Tibial nerve (tissue), 4 donors: Measurements from ENCODE around the gene ANKS1A. TPM values are rescaled to one million over a fixed set of nuclear protein-coding genes. Genes with fewer than 3 reads are reported as not detected.

Source experiments
- DNase-seq, 2 donors: peaks; one replicate each; pipeline ENCODE4 v3.0.0-alpha.2; 2019; ENCODE audit warnings: low spot score in 2 of 2
- H3K27ac ChIP-seq, 4 donors: fragments of 200-600 bp; sonication (generic) in 3 of 4; one replicate each; pipeline ENCODE4 v1.5.1; 2017 to 2019; ENCODE audit warnings: mild to moderate bottlenecking in 1 of 4
- H3K27me3 ChIP-seq, 2 donors: fragments of 200-600 bp; sonication (generic) in 1 of 2; one replicate each; pipeline versions ENCODE4 v1.5.1 to v1.6.0; 2017 to 2019
- H3K36me3 ChIP-seq, 3 donors: fragments of 200-600 bp; sonication (generic); one replicate each; pipeline ENCODE4 v1.5.1; 2018 to 2019
- H3K4me1 ChIP-seq, 4 donors: fragments of 200-600 bp; sonication (generic) in 3 of 4; one replicate each; pipeline ENCODE4 v1.5.1; 2017 to 2019
- H3K4me3 ChIP-seq, 4 donors: fragments of 200-600 bp; sonication (generic) in 3 of 4; one replicate each; pipeline ENCODE4 v1.5.1; 2017 to 2019; ENCODE audit warnings: mild to moderate bottlenecking in 1 of 4, moderate library complexity in 1 of 4
- H3K9me3 ChIP-seq, 4 donors: fragments of 200-600 bp; sonication (generic) in 3 of 4; one replicate each; pipeline ENCODE4 v1.5.1; 2017 to 2019
- EP300 ChIP-seq, 2 donors: sonication (generic); formaldehyde crosslinking; IDR thresholded peaks; one replicate each; pipeline ENCODE4 v1.6.1; 2017; ENCODE audit warnings: antibody characterized with exemption in 2 of 2, mild to moderate bottlenecking in 1 of 2
- POLR2A ChIP-seq, 2 donors: fragments of 450-650 bp; IDR thresholded peaks; one replicate each; pipeline ENCODE4 v1.6.1; 2017; ENCODE audit warnings: antibody characterized with exemption in 2 of 2, mild to moderate bottlenecking in 2 of 2, moderate library complexity in 2 of 2
- WGBS, 2 donors: methylation state at CpG; one replicate each; pipeline ENCODE4 v1.1.5; 2018; 5-methylcytosine and 5-hydroxymethylcytosine counted together
- total RNA-seq, 4 donors: library from RNA; depleted of rRNA; stranded (reverse); fragments of >200 nt; gene quantifications; one replicate each; pipeline ENCODE4 v1.1.0, GENCODE V29; 2016
- TF ChIP-seq, protein P1 (sequence below), 5 experiments: fragments of 200-600 bp in 3 of 5; fragments of 450-650 bp in 2 of 5; sonication (generic) in 3 of 5; IDR thresholded peaks; one replicate each; pipeline ENCODE4 v1.5.1; 2016 to 2019; ENCODE audit warnings: antibody characterized with exemption in 5 of 5, mild to moderate bottlenecking in 3 of 5, moderate library complexity in 2 of 5

ANKS1A gene
- total RNA-seq, 4 donors from 2014 or later = 39.3 to 55.9 (median 44.0) TPM

DNA sequence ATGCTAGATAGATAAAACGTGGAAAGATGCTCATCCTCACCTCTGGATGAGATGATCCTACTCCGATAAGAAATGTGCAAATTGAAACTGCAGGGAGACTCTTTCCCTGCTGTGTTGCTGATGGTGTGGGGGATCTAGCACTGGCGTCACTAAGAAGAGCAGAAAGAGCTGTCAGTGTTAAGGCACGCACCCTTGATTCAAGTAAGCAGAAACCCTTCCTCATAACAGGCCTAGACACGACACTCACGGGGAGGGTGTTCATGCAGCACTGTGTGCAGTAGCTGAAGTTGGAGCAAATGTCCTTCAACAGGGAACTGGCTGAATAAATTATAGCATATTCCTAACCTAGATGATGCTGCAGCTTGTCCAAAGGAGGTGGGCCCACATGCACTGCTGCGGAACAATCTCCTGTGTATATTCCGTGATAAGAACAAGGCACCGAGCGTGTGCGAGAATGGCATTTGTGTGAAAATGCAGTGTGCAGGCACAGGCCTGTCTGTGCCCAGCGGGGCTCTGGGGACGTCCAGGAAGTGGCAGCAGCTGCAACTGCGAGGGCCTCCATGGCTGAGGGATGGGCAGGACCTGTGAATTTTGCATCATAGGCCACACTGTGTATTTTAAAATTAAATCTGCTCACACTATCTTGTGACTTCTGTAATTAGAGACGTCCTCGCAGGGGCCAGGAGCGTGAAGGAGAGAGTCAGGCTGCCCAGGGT, 188.1 kb downstream of the ANKS1A start:
- 84 to 88% methylated on average over 17 of the region's 17 CpGs for WGBS, 2 donors
- Histone ChIP-seq H3K4me1 (peaks cover 0 to 23% (median 5%) of the 10 kb centered on the region in 4 donors), H3K36me3 (peaks cover 0 to 98% (median 13%) of the 10 kb centered on the region in 3 donors), H3K9me3 (no peaks in the 10 kb centered on the region), H3K27me3 (no peaks in the 10 kb centered on the region), H3K4me3 (no peak overlapping the region), H3K27ac (no peak overlapping the region)
- TF ChIP-seq, protein P1, sequence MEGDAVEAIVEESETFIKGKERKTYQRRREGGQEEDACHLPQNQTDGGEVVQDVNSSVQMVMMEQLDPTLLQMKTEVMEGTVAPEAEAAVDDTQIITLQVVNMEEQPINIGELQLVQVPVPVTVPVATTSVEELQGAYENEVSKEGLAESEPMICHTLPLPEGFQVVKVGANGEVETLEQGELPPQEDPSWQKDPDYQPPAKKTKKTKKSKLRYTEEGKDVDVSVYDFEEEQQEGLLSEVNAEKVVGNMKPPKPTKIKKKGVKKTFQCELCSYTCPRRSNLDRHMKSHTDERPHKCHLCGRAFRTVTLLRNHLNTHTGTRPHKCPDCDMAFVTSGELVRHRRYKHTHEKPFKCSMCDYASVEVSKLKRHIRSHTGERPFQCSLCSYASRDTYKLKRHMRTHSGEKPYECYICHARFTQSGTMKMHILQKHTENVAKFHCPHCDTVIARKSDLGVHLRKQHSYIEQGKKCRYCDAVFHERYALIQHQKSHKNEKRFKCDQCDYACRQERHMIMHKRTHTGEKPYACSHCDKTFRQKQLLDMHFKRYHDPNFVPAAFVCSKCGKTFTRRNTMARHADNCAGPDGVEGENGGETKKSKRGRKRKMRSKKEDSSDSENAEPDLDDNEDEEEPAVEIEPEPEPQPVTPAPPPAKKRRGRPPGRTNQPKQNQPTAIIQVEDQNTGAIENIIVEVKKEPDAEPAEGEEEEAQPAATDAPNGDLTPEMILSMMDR (IDR thresholded peaks at IDR 0.05) = no peak
- TF ChIP-seq EP300 (IDR thresholded peaks at IDR 0.05) (no peak), POLR2A (IDR thresholded peaks at IDR 0.05) (no peak)
- no peak for DNase-seq

DNA sequence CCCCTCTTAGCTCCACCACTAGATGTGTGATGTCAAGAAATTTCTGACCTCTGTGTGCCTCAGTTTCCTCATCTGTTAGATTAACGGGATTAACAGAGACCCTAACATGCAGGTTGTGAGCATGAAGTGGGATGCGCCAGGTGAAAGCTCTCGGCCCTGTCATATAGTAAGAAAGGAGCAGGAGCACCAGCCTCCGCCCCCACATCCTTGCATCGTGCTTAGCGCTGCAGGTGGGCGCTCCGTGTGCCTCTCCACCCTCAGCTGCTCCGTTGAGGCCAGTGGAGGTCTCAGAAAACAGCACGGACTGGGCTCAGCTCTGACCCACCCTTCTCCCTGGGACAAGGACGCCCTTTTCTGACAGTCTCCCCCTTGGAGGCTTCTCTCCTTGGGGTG, 188.7 kb downstream of the ANKS1A start:
- no peaks in the 10 kb centered on the region for H3K9me3 ChIP-seq
- TF ChIP-seq POLR2A (IDR thresholded peaks at IDR 0.05) (no peak), EP300 (IDR thresholded peaks at IDR 0.05) (no peak)
- TF ChIP-seq, protein P1 (IDR thresholded peaks at IDR 0.05) = no peak
- 80 to 85% methylated on average over 8 to 11 of the region's 11 CpGs for WGBS, 2 donors
- peaks cover 0 to 23% (median 10%) of the 10 kb centered on the region in 4 donors for H3K4me1 ChIP-seq
- H3K27me3 ChIP-seq = no peaks in the 10 kb centered on the region
- H3K36me3 ChIP-seq = peaks cover 0 to 98% (median 13%) of the 10 kb centered on the region in 3 donors
- H3K4me3 ChIP-seq = no peak overlapping the region
- DNase-seq = no peak
- H3K27ac ChIP-seq = no peak overlapping the region

GRCh38 chr6:35078226-35078850, 189.3 kb downstream of the ANKS1A start:
- DNase-seq = no peak
- H3K36me3 ChIP-seq = peaks cover 0 to 98% (median 13%) of the 10 kb centered on the region in 3 donors

DNA sequence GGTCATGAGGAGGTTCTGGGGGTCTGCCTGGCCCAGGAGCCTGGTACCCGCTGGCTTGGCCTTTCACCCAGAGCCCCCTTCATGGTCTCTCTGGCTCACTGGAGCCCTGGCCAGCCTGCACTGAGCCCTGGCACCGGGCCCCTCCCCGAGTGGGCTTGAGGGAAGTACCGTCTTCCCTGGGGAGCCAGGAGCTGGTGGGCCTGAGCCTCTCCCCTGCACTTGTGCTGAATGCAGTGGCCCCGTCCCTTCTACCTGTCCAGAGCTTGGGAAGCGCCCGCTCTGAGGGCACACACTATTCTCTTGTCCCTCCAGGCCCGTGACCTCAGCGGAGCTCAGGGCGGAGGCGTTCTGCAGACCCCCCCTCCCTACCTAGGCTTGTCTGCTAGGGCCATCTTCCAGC, 189.8 kb downstream of the ANKS1A start:
- Histone ChIP-seq H3K27me3 (no peaks in the 10 kb centered on the region), H3K9me3 (no peaks in the 10 kb centered on the region), H3K27ac (no peak overlapping the region), H3K4me1 (peaks cover 0 to 34% (median 10%) of the 10 kb centered on the region in 4 donors), H3K36me3 (peaks cover 0 to 98% (median 15%) of the 10 kb centered on the region in 3 donors), H3K4me3 (no peak overlapping the region)
- WGBS, 2 donors = 95 to 100% methylated on average over 7 to 10 of the region's 11 CpGs
- TF ChIP-seq EP300 (IDR thresholded peaks at IDR 0.05) = no peak
- no peak for TF ChIP-seq POLR2A (IDR thresholded peaks at IDR 0.05)
- TF ChIP-seq, protein P1 (IDR thresholded peaks at IDR 0.05) = no peak
- DNase-seq = no peak

More at GRCh38 chr6:35078226-35078850, 189.3 kb downstream of the ANKS1A start:
- no peaks in the 10 kb centered on the region for H3K27me3 ChIP-seq
- peaks cover 0 to 28% (median 10%) of the 10 kb centered on the region in 4 donors for H3K4me1 ChIP-seq
- 94 to 95% methylated on average over 19 to 20 of the region's 20 CpGs for WGBS, 2 donors
- H3K9me3 ChIP-seq = no peaks in the 10 kb centered on the region
- no peak overlapping the region for H3K4me3 ChIP-seq
- no peak overlapping the region for H3K27ac ChIP-seq
- TF ChIP-seq, protein P1 (IDR thresholded peaks at IDR 0.05) = no peak
- TF ChIP-seq EP300 (IDR thresholded peaks at IDR 0.05) (no peak), POLR2A (IDR thresholded peaks at IDR 0.05) (no peak)
